C1 segment of cervical spinal cord (tissue), 14 donors: Measurements from ENCODE around the gene DDX1.
A peak's percentile ranks its signal among the peaks of the same experiment; 100 is the strongest.
"Not testable (repeated sequence)": the region's sequence is repeated elsewhere in the genome, so short reads cannot be mapped to it uniquely, and the experiment has no call there.

Experiments used
- DNase-seq, 14 donors: peaks; one replicate each; lab custom pipeline; 2025; lab: John Stamatoyannopoulos, UW

Gene DDX1

GRCh38 chr2:15591692-15592463 lies at the start of gene DDX1:
TSS of gene DDX1 (plus strand) at chr2:15591868. CDS start at chr2:15591934, 66 bp downstream.
- DNase-seq, result peak; percentile 52 to 89 (median 80)

- DNase-seq, result not testable (repeated sequence)
Measured at GRCh38 chr2:15542269-15542668, 49.4 kb upstream of the DDX1 start.

GRCh38 chr2:15543053-15543452 lies 48.6 kb upstream of the DDX1 start:
- no peak for DNase-seq

- no peak for DNase-seq
Measured at GRCh38 chr2:15543541-15543940, 48.1 kb upstream of the DDX1 start.

- DNase-seq, result no peak
Measured at GRCh38 chr2:15544227-15544626, 47.4 kb upstream of the DDX1 start.

GRCh38 chr2:15546297-15547098 lies 45.2 kb upstream of the DDX1 start:
- no peak for DNase-seq

DNA sequence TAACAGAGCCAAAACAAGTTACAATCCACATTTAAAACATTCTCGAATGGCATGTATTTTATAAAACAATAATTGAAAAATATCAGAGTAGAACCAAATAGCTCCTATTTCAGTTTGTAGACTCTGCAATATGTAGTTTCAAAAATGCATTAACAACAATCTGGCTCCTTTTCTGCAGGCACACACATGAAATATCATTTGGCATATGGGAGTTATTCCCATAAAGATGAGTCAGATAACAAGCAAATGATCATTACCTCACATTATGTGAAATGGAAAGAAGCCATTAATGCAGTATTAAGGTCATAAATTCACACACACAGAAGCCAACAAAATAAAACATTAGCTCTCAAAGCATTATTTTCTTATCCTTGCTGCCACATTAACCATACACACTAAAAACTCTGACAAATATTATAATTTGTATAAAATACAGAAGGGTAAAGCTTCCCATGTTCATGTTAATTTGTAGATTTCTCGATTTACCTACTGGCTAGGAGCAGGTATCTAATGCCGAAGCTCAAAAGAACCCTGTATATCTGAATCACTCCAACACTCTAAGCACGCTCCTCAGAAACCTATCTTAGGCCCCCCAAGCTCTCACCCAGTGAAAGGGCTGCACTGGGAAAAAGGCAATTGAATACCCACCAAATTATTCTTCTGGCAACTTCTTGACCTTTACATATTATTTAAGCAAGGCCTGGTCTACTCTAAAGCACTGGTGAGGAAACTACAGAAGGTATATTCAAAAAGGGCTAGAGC lies 44.4 kb upstream of the DDX1 start:
- DNase-seq, result no peak

- DNase-seq, result no peak
Measured at GRCh38 chr2:15548974-15549373, 42.7 kb upstream of the DDX1 start.

- no peak for DNase-seq
Measured at GRCh38 chr2:15553519-15553918, 38.1 kb upstream of the DDX1 start.

DNA sequence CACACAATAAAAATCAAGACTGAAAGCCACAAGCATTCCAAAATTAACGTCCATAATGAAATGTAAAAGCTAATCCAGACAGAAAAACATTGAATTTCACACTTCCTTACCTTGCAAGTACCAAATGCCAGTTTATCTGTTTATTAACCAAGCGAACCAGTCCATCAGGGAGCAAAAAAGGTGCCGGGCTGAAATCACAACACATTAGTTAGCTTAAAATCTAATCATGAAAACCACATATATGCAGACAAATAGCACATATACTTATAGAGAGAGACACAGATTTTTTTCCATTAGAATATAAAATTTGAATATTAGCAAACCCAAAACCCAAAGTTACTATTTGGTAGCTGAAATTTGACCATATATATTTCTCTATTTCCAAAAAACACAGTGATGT lies 37.7 kb upstream of the DDX1 start:
- DNase-seq, result no peak

- no peak for DNase-seq
Measured at GRCh38 chr2:15554525-15555218, 37.0 kb upstream of the DDX1 start.

DNA sequence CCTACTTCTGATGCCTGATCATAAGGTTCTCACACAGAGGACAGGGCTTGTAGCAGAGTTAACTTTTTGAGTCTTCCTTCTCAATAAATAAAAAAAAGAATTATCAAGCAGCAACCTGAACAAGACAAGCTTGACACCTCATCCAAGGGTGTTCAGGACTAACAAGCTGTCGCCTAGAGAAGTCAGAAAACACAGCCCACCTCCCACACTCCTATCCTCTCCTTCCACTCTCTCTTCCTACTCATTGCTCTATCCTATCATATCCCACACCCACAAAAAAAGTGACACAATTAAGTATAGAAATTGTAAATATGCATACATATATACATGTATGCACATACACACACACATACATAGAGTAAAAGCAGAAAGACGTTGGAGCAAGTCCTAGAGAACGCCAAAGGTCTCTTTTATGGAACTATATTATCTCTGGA lies 35.9 kb upstream of the DDX1 start:
- DNase-seq, result no peak

DNA sequence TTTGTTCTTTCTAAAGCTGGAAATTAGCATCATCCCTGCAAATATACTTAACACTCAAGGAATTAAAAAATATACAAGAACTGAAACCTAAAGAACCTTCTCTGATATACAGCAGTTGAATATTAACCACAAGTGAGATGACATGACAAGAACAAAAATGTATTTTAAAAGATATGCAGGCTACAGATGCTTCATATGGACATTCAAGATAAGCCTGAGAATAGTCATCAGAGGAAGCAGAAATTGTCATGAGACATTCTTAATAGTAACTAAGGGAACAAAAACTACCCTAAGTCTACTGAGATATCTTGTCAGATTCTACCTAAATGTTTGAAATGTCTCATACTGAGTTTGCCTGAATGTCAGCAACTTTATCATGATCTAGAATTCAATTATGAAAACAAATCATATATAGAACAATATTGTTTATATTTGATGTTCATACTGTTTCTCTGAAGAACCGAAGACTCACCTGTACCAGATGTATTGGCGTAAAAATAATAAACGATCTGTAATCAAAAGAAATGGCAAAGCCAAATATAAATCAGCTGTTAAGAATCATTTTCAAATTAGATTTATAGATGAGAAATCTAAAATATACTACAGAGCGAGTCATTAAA lies 35.2 kb upstream of the DDX1 start:
- DNase-seq, result no peak

DNA sequence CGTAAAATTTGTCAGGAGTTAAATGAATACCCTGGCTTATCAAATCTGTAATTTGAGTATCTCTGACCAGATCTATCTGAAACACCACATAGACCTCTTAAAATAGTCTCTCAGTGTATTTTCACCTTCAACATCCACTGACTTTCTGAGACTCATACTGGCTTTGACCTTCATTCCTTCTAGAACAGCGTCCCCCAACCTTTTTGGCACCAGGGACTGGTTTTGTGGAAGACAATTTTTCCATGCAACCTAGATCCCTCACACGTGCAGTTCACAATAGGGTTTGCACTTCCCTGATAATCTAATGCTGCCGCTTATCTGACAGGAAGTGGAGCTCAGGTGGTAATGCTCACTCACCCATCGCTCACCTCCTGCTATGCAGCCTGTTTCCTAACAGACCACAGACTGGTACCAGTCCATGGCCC lies 33.8 kb upstream of the DDX1 start:
- DNase-seq, result no peak

DNA sequence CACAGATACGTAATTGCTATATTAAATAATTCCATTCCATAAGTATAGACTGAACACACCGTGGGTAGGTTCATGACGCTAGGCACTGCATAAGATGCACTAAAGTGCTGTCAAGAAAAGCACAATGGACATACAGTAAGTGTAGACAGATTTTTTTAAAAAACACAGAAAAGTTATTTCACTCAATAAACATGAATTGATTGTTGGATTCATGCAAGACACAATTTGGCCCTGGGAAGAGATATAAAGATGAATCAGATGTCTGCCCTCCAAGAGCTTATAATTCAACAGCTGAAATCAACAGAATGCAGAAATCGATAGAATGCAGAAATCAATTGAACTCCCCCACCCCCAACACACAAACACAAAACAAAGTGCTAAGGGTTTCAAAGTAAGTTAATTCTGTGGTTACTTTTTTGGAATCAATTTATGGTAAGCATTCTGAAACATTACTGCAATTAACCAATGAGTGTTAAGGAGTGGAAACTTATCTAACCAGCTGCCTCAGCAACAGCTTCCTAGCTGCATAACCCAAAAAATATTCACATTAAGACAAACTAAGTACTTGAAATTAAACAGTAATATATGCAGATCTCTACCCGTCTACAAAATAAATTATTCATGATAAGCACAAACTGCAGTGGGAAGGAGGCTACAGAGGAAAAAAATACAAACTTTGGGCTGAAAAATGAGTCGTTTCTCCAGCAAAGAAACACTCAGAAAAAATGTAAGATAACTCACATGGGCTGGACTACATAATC lies 32.1 kb upstream of the DDX1 start:
- no peak for DNase-seq

GRCh38 chr2:15560140-15560987 lies 31.3 kb upstream of the DDX1 start:
- DNase-seq, result peak in 9 of 14 donors; percentile 6 to 44 (median 34)

DNA sequence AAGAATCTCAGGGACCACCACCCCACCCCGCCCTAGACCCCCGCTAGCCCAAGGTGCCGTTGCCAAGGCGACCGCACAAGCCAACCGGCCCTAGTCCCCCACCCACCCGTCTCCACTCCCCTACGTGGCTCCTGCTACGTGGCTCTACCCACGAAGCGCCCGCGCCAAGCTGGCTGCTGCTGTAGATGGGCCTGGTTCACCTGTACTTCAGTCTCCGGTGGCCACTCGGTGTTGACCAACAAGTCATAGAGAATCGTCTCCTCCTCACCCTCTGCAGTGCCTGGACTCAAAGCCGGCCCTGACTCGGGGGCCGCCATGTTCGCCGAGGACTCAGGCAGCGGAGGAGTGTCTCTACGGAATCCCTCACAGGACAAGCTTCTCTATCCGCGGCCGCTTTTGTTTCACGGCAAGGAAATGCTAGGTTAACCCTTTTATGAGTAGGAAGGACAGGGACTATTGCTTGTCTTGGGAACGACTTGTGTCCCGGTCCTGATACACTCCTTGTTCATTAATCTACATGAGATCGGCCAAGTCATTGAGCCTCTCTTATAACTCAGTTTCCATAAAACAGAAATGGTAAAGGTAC lies 30.6 kb upstream of the DDX1 start, which contains the start of gene NBAS:
Gene NBAS (minus strand): TSS at position 347 of the 586 bp plus-strand sequence. CDS start 30 bp downstream, at position 317.
- peak; percentile 13 to 90 (median 80) for DNase-seq

DNA sequence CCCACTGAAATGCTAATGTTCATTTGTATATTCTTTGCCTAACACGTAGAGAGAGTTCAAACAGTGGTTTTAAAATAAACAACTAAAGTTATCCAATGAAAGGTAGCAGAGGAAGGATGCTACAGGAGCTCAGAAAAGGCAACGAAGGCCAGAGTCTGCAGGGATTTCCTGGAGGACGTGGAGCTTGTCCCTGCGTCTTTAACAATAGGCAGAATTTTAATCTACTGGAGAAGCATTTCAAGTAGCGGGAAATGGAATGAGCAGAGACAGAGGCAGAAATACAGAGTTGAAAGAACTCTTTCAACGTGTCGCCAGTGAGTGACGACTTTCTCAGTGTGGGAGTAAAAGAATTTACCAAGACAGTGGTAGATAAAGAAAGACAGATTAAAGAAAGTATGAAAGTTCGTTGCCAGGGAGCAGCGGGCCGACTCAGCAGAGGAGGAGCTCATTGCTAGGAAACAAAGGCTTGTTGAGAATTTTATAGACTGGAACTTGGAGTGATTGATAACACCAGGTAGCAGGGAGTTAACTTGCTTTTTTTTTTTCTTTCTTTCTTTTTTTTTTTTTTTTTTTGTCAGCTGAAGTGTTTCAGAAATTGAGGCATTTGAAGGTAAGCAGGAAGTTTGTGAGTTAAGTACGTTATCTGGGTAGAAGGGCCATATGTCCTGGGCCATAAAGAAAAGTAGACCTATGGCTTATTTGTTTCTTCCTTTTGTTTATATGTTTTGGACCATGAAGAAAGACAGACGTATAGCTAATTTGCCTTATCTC lies 29.9 kb upstream of the DDX1 start:
- DNase-seq, result peak in 10 of 14 donors; percentile 6 to 77 (median 36)
